HL-60/S4 (cell line): ENCODE results near the gene GLYATL1.
"Not testable (repeated sequence)": the region's sequence is repeated elsewhere in the genome, so short reads cannot be mapped to it uniquely, and the experiment has no call there.

Experiments
- in situ Hi-C: fragments of 300-500 bp; cut with MboI; formaldehyde crosslinking; loops from 2 replicates; pipeline ENCODE4 v1.14.3; 2022; ENCODE audit warnings: low sequenced_read_pairs

GLYATL1 gene

GRCh38 chr11:58992489-58992888 lies 53.2 kb downstream of the GLYATL1 start:
- in situ Hi-C loops: no loop called here

GRCh38 chr11:58994171-58994570 lies 54.9 kb downstream of the GLYATL1 start:
- in situ Hi-C loops: no loop called here

GRCh38 chr11:58998480-58999290 lies 59.4 kb downstream of the GLYATL1 start:
- in situ Hi-C loops: no loop called here

GRCh38 chr11:58999291-58999680 lies 60.0 kb downstream of the GLYATL1 start:
- in situ Hi-C loops: no loop called here

- in situ Hi-C loops: no loop called here
Observed at GRCh38 chr11:59000003-59000402, 60.7 kb downstream of the GLYATL1 start.

- in situ Hi-C loops: not testable (repeated sequence)
Observed at GRCh38 chr11:59002006-59002405, 62.7 kb downstream of the GLYATL1 start.
